KMS-11 (cell line): ENCODE measurements around the gene PPP1R1A.

Experiments
- H2AFZ ChIP-seq: fragments of 200-600 bp; sonication (generic); 2 replicates; pipeline ENCODE4 v1.6.1; 2016; ENCODE audit warnings: antibody characterized with exemption, mixed run types, low read depth
- H3K27ac ChIP-seq: fragments of 200-600 bp; sonication (generic); 2 replicates; pipeline ENCODE4 v1.6.1; 2016; ENCODE audit warnings: mild to moderate bottlenecking, mixed run types
- H3K27me3 ChIP-seq: fragments of 200-600 bp; sonication (generic); 2 replicates; pipeline ENCODE4 v1.6.1; 2017; ENCODE audit warnings: mild to moderate bottlenecking, low read depth, mixed run types, moderate library complexity; ENCODE audit not compliant: insufficient read depth
- H3K36me3 ChIP-seq: fragments of 200-600 bp; sonication (generic); 2 replicates; pipeline ENCODE4 v1.6.1; 2017; ENCODE audit warnings: mild to moderate bottlenecking, mixed run types; ENCODE audit not compliant: insufficient read depth
- H3K4me1 ChIP-seq: fragments of 200-600 bp; sonication (generic); 2 replicates; pipeline ENCODE4 v1.6.1; 2016; ENCODE audit warnings: mild to moderate bottlenecking, low read depth, mixed run types; ENCODE audit not compliant: poor library complexity, severe bottlenecking
- H3K4me2 ChIP-seq: fragments of 200-600 bp; sonication (generic); 2 replicates; pipeline ENCODE4 v1.7.0; 2016; ENCODE audit warnings: mild to moderate bottlenecking, mixed run types
- H3K4me3 ChIP-seq: fragments of 200-600 bp; sonication (generic); IDR thresholded peaks from 2 replicates; pipeline ENCODE4 v1.6.1; 2017; ENCODE audit warnings: low read depth, low read length, mixed read lengths; ENCODE audit not compliant: insufficient read depth
- H3K79me2 ChIP-seq: fragments of 200-600 bp; sonication (generic); 2 replicates; pipeline ENCODE4 v1.6.1; 2016; ENCODE audit warnings: low read depth, mixed run types; ENCODE audit not compliant: insufficient read depth
- H3K9ac ChIP-seq: fragments of 200-600 bp; sonication (generic); 2 replicates; pipeline ENCODE4 v1.6.1; 2016; ENCODE audit warnings: mild to moderate bottlenecking, mixed run types
- H4K20me1 ChIP-seq: fragments of 200-600 bp; sonication (generic); 2 replicates; pipeline ENCODE4 v1.6.1; 2016; ENCODE audit warnings: mild to moderate bottlenecking, mixed run types; ENCODE audit not compliant: insufficient read depth
- TF ChIP-seq, protein P1 (sequence below): fragments of 200-600 bp; sonication (generic); conservative IDR thresholded peaks from 2 replicates; pipeline ENCODE4 v1.6.1; 2017; ENCODE audit warnings: low read depth, mild to moderate bottlenecking, antibody characterized with exemption, low read length, moderate library complexity, mixed read lengths

PPP1R1A gene

DNA sequence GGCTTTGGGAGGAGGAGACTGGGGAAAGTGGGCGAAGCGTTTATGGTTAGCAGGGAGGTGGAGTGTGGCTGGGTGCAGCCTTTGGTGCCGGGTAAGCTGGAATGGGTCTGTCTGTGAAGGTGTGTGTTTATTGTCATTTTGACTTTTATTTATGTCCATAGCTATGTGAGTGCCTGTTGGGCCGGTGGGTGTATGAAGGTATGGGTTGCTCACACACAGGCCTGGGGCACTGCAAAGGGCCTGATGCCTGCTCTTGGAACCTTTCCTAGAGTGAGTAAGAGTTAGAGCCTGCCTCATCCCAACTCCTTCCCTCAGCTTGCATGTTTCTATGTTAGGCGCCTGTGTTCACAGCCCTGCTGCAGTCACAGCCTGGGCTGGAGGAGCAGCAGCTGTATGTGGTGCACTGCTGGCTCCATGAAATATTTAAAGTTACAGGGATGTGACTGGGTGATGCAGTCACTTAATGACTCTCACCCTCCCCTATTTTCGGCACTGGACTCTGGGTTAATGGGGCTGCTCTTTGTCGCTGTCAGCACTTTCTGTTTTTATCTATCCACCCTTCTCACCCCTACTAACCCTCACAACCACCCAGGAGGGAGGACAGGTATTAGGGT, 2.6 kb upstream of the PPP1R1A start:
- Histone ChIP-seq H3K4me2 (peak overlapping the region; percentile 37), H3K4me3 (no peak overlapping the region), H3K9ac (no peak overlapping the region), H3K36me3 (no peaks in the 10 kb centered on the region), H3K27ac (no peak overlapping the region; the same call in 1 of the 2 replicates), H2AFZ (peak overlapping the region; percentile 42), H3K79me2 (no peaks in the 10 kb centered on the region), H3K4me1 (peaks cover 22% of the 10 kb centered on the region), H3K27me3 (no peaks in the 10 kb centered on the region), H4K20me1 (no peaks in the 10 kb centered on the region)
- TF ChIP-seq, protein P1, sequence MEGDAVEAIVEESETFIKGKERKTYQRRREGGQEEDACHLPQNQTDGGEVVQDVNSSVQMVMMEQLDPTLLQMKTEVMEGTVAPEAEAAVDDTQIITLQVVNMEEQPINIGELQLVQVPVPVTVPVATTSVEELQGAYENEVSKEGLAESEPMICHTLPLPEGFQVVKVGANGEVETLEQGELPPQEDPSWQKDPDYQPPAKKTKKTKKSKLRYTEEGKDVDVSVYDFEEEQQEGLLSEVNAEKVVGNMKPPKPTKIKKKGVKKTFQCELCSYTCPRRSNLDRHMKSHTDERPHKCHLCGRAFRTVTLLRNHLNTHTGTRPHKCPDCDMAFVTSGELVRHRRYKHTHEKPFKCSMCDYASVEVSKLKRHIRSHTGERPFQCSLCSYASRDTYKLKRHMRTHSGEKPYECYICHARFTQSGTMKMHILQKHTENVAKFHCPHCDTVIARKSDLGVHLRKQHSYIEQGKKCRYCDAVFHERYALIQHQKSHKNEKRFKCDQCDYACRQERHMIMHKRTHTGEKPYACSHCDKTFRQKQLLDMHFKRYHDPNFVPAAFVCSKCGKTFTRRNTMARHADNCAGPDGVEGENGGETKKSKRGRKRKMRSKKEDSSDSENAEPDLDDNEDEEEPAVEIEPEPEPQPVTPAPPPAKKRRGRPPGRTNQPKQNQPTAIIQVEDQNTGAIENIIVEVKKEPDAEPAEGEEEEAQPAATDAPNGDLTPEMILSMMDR: no peak

DNA sequence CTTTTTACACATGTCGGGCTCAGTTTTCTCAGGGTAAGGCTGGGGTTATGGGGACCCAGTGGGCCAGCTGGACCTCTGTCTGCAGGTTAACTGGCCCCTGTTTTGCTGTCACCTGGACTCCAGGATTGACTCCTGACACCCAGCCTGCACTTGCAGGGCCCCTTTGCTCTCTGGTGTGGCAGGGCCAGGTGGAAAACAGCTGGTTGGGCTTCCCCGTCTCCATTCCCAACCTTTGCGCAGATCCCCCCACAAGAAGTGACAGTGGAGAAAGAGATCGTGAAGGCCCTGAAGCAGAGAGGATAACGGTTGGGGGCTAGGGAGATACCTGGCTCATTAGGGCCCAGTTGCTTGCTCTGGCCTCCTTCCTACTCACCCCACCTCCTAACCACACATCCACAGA, 1.5 kb upstream of the PPP1R1A start:
- H3K79me2 ChIP-seq: no peaks in the 10 kb centered on the region
- no peak overlapping the region for H3K4me2 ChIP-seq
- no peaks in the 10 kb centered on the region for H4K20me1 ChIP-seq
- TF ChIP-seq, protein P1: no peak
- H3K36me3 ChIP-seq: no peaks in the 10 kb centered on the region
- H3K9ac ChIP-seq: no peak overlapping the region
- H2AFZ ChIP-seq: no peak overlapping the region
- no peak overlapping the region for H3K27ac ChIP-seq
- H3K4me1 ChIP-seq: peaks cover 22% of the 10 kb centered on the region
- H3K27me3 ChIP-seq: no peaks in the 10 kb centered on the region
- H3K4me3 ChIP-seq: no peak overlapping the region

DNA sequence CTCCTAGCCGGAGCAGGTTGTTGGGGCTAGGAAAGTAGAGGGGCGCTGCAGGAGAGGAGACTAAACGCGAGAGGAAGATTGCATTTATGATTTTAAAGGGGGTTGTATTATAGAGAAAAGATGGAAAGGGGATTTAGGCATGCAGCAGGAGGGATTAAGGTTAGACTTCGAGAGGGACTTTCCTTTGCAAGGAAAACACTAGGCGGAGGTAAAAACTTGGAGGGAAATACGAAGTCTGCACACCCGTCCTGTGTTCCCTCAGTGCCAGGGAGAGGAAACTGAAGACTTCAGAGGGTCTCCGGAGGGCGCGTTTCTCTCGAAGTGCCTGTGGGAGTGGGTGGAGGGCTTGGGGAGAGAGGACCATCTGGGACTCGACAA, 420 bp upstream of the PPP1R1A start:
- no peak overlapping the region for H3K4me2 ChIP-seq
- TF ChIP-seq, protein P1: no peak
- H4K20me1 ChIP-seq: no peaks in the 10 kb centered on the region
- H2AFZ ChIP-seq: no peak overlapping the region
- no peaks in the 10 kb centered on the region for H3K27me3 ChIP-seq
- no peaks in the 10 kb centered on the region for H3K79me2 ChIP-seq
- no peaks in the 10 kb centered on the region for H3K36me3 ChIP-seq
- H3K9ac ChIP-seq: no peak overlapping the region
- peaks cover 22% of the 10 kb centered on the region for H3K4me1 ChIP-seq
- no peak overlapping the region for H3K27ac ChIP-seq
- H3K4me3 ChIP-seq: no peak overlapping the region

DNA sequence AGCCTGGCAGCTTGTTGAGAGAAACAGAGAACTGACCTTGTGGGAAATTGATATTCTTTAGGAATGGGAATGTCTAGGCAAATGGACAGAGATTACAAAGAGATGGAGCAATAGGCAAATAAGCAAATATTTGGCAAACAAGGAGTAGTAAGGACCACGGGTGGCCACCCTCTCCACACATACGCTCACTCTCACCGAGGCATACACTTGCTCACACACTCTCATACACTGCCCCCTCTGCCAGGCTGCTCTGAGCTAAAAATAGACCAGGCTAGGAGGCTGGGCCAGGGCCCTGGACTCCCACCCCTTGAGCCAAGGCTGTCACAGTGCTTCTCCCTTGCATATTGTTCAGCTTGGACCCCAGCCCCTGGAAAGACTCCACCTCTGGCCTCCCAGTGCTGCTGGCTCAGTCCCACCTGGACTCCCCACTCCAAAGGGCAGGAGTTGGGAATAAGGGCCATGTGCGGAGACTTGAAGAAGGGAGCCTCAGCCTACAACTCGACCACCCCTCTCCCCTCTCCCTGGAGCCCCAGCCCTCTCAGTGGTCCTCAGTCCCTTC, 1.1 kb downstream of the PPP1R1A start:
- H3K9ac ChIP-seq: no peak overlapping the region
- H4K20me1 ChIP-seq: no peaks in the 10 kb centered on the region
- no peaks in the 10 kb centered on the region for H3K27me3 ChIP-seq
- no peak overlapping the region for H3K4me2 ChIP-seq
- TF ChIP-seq, protein P1: no peak
- no peaks in the 10 kb centered on the region for H3K79me2 ChIP-seq
- H3K27ac ChIP-seq: no peak overlapping the region
- peaks cover 22% of the 10 kb centered on the region for H3K4me1 ChIP-seq
- H3K4me3 ChIP-seq: no peak overlapping the region
- no peak overlapping the region for H2AFZ ChIP-seq
- H3K36me3 ChIP-seq: no peaks in the 10 kb centered on the region
